ENCODE results near the gene RASSF8. TPM values are rescaled to one million over a fixed set of nuclear protein-coding genes. Genes with fewer than 3 reads are reported as not detected.

Gene RASSF8
- polyA plus RNA-seq, 3 donors: 0.08 to 0.39 TPM; not detected in 1

DNA sequence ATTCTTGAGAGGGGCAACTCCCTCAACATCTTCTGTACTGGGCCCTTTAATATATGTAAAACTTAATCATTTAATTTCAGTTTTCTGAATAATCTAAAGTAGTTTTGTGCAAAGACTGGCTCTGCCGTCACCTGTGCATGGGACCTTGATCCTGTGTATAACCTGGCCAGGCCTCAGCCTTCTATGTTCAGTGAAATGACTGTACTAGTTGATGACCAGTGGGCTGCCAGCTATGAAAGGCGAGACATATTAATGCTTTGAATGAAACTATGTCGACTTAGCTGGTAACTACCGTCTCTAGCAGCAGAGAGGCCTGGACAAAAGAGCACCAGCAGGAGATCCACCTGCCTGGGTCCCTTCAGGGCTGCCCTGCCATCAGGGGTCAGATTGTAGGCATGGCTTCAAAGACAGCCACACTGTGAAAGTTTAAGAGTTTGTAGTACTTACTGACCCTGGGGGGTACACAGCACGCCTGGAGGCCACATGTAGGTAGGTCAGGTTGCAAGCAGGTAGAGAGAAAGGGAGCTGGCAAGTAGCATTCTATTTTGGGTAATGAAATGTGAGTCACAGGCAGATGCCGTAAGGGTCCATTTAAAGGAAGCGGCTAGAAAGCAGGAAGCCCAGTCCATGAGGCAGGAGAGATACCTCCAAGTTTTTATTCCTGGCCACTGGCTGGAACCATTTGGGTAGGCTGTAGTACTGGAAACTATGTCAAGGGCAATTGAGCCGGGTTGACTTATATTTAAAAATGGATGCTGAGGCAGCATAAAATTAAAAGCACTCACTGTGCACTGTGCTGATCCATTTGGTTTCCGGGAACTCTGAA lies 89.1 kb downstream of the RASSF8 start:
- no peaks in the 10 kb centered on the region for H3K36me3 Mint-ChIP-seq
- H2AFZ ChIP-seq (ENCODE audit: insufficient read depth, low read depth, low read length, poor library complexity, severe bottlenecking): no peak overlapping the region
- no peak overlapping the region for H3K4me3 ChIP-seq (replicated peaks in 1 of 3; ENCODE audit: low read depth in 2 of 3, low read length in 3 of 3)
- no peak overlapping the region for H3K27ac ChIP-seq (ENCODE audit: low read depth in 1 of 2, low read length in 2 of 2)
- H3K79me2 ChIP-seq (ENCODE audit: insufficient read depth, low read length): no peaks in the 10 kb centered on the region
- H3K27me3 Mint-ChIP-seq (ENCODE audit: low read depth in 3 of 3): peaks cover 0 to 3% (median 0%) of the 10 kb centered on the region in 3 donors
- no peak overlapping the region for H3K4me3 Mint-ChIP-seq
- H4K20me1 ChIP-seq (ENCODE audit: insufficient read depth, low read length): no peaks in the 10 kb centered on the region
- no peaks in the 10 kb centered on the region for H3K27me3 ChIP-seq (ENCODE audit: control insufficient read depth in 2 of 2, insufficient read depth in 2 of 2, low read length in 2 of 2)
- WGBS (ENCODE audit: insufficient coverage): 86% methylated on average over 8 of the region's 9 CpGs
- no peaks in the 10 kb centered on the region for H3K4me1 Mint-ChIP-seq
- no peak overlapping the region for H3K27ac Mint-ChIP-seq
- no peaks in the 10 kb centered on the region for H3K9me3 ChIP-seq (replicated peaks in 1 of 2; ENCODE audit: control insufficient read depth in 1 of 2, insufficient read depth in 1 of 2, low read length in 2 of 2)
- no peaks in the 10 kb centered on the region for H3K9me3 Mint-ChIP-seq
- no peaks in the 10 kb centered on the region for H3K36me3 ChIP-seq (replicated peaks in 1 of 2; ENCODE audit: control insufficient read depth in 1 of 2, insufficient read depth in 2 of 2, low read length in 2 of 2)
- intact Hi-C loops (cut with micrococcal nuclease): no loop called here
- no peak overlapping the region for H3K9ac ChIP-seq (ENCODE audit: insufficient read depth, low read length, poor library complexity, severe bottlenecking)
- TF ChIP-seq, protein P1, sequence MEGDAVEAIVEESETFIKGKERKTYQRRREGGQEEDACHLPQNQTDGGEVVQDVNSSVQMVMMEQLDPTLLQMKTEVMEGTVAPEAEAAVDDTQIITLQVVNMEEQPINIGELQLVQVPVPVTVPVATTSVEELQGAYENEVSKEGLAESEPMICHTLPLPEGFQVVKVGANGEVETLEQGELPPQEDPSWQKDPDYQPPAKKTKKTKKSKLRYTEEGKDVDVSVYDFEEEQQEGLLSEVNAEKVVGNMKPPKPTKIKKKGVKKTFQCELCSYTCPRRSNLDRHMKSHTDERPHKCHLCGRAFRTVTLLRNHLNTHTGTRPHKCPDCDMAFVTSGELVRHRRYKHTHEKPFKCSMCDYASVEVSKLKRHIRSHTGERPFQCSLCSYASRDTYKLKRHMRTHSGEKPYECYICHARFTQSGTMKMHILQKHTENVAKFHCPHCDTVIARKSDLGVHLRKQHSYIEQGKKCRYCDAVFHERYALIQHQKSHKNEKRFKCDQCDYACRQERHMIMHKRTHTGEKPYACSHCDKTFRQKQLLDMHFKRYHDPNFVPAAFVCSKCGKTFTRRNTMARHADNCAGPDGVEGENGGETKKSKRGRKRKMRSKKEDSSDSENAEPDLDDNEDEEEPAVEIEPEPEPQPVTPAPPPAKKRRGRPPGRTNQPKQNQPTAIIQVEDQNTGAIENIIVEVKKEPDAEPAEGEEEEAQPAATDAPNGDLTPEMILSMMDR (IDR thresholded peaks at IDR 0.05): no peak
- H3K4me2 ChIP-seq (replicated peaks; ENCODE audit: extremely low read depth, low read length, poor library complexity, severe bottlenecking): no peak overlapping the region
- no peaks in the 10 kb centered on the region for H3K4me1 ChIP-seq (ENCODE audit: control insufficient read depth in 1 of 2, insufficient read depth in 2 of 2, low read length in 2 of 2)
- DNase-seq: no peak

DNA sequence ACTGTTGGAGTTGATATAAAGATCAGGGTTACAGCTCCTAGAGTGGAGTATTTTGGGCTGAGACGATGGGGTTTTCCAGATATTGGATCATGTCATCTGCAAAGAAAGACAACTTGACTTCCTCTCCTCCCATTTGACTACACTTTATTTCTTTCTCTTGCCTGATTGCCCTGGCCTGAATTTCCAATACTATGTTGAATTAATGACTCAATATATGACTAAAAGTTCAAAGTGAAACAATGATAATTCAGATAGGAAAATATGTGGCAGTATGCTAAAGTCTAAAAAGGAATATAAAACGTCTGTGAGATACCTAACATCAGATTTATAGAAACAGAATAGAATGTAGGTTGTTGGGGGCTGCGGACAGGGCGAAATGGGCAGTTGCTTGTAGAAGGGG lies 94.2 kb downstream of the RASSF8 start:
- no peak overlapping the region for H3K27ac Mint-ChIP-seq
- no peaks in the 10 kb centered on the region for H3K36me3 Mint-ChIP-seq
- H3K9me3 Mint-ChIP-seq: peaks cover 0 to 4% (median 0%) of the 10 kb centered on the region in 7 donors
- no peaks in the 10 kb centered on the region for H4K20me1 ChIP-seq (ENCODE audit: insufficient read depth, low read length)
- H3K4me3 Mint-ChIP-seq: no peak overlapping the region
- H3K9me3 ChIP-seq (replicated peaks in 1 of 2; ENCODE audit: control insufficient read depth in 1 of 2, insufficient read depth in 1 of 2, low read length in 2 of 2): no peaks in the 10 kb centered on the region
- no peak overlapping the region for H2AFZ ChIP-seq (ENCODE audit: insufficient read depth, low read depth, low read length, poor library complexity, severe bottlenecking)
- H3K9ac ChIP-seq (ENCODE audit: insufficient read depth, low read length, poor library complexity, severe bottlenecking): no peak overlapping the region
- DNase-seq: no peak
- H3K27ac ChIP-seq (ENCODE audit: low read depth in 1 of 2, low read length in 2 of 2): no peak overlapping the region
- H3K4me2 ChIP-seq (replicated peaks; ENCODE audit: extremely low read depth, low read length, poor library complexity, severe bottlenecking): no peak overlapping the region
- intact Hi-C loops (cut with micrococcal nuclease): no loop called here
- H3K27me3 ChIP-seq (ENCODE audit: control insufficient read depth in 2 of 2, insufficient read depth in 2 of 2, low read length in 2 of 2): no peaks in the 10 kb centered on the region
- TF ChIP-seq, protein P1 (IDR thresholded peaks at IDR 0.05): no peak
- no CpG with 5 or more reads among the region's 4 CpGs for WGBS (ENCODE audit: insufficient coverage)
- H3K36me3 ChIP-seq (replicated peaks in 1 of 2; ENCODE audit: control insufficient read depth in 1 of 2, insufficient read depth in 2 of 2, low read length in 2 of 2): no peaks in the 10 kb centered on the region
- H3K27me3 Mint-ChIP-seq (ENCODE audit: low read depth in 3 of 3): peaks cover 0 to 3% (median 0%) of the 10 kb centered on the region in 3 donors
- H3K4me3 ChIP-seq (replicated peaks in 1 of 3; ENCODE audit: low read depth in 2 of 3, low read length in 3 of 3): no peak overlapping the region
- no peaks in the 10 kb centered on the region for H3K79me2 ChIP-seq (ENCODE audit: insufficient read depth, low read length)
- H3K4me1 ChIP-seq (ENCODE audit: control insufficient read depth in 1 of 2, insufficient read depth in 2 of 2, low read length in 2 of 2): no peaks in the 10 kb centered on the region
- no peaks in the 10 kb centered on the region for H3K4me1 Mint-ChIP-seq
